GM12874 (cell line): ENCODE results near the gene LTBP1.

Experiments used
- CTCF ChIP-seq: IDR thresholded peaks from 2 replicates; pipeline ENCODE4 v1.5.1; 2011; ENCODE audit warnings: low read depth, mild to moderate bottlenecking, control low read depth, low read length, moderate library complexity; ENCODE audit not compliant: insufficient read depth

Gene LTBP1

GRCh38 chr2:33320573-33320972 is 373.8 kb downstream of the LTBP1 start:
- no peak for TF ChIP-seq CTCF

GRCh38 chr2:33321236-33321771 is 374.6 kb downstream of the LTBP1 start:
- TF ChIP-seq CTCF, result no peak

- no peak for TF ChIP-seq CTCF
Observed at GRCh38 chr2:33321876-33322483, 375.2 kb downstream of the LTBP1 start.

GRCh38 chr2:33322612-33323011 is 375.9 kb downstream of the LTBP1 start:
- no peak for TF ChIP-seq CTCF

- no peak for TF ChIP-seq CTCF
Observed at GRCh38 chr2:33323957-33324356, 377.2 kb downstream of the LTBP1 start.

GRCh38 chr2:33326100-33326499 is 379.3 kb downstream of the LTBP1 start:
- TF ChIP-seq CTCF, result no peak

GRCh38 chr2:33333433-33333832 is 386.7 kb downstream of the LTBP1 start:
- TF ChIP-seq CTCF, result no peak
